ENCODE measurements around the gene CTDP1.

GRCh38 chr18:79699653-79700052, 20.1 kb downstream of the CTDP1 start:
- TF ChIP-seq CTCF (IDR thresholded peaks at IDR 0.05) (no peak), POLR2A (IDR thresholded peaks at IDR 0.05) (no peak)

All from lower leg skin (tissue), 3 donors.